Trophoblast cell (in vitro differentiated cells and primary cell): Measurements from ENCODE around the gene TMEM88.

Experiments
- DNase-seq, 2 donors: peaks; one replicate each; pipeline ENCODE4 v3.0.0-alpha.2; 2016
- H2AFZ ChIP-seq: 2 replicates; pipeline ENCODE4 v1.6.1; 2013; ENCODE audit warnings: low read length, moderate library complexity, mild to moderate bottlenecking; ENCODE audit not compliant: insufficient read depth, poor library complexity
- H2AK5ac ChIP-seq: 2 replicates; pipeline ENCODE4 v1.6.1; 2013; ENCODE audit warnings: mild to moderate bottlenecking, low read length
- H2BK120ac ChIP-seq: 2 replicates; pipeline ENCODE4 v1.6.1; 2013; ENCODE audit warnings: low read length, mild to moderate bottlenecking, moderate library complexity; ENCODE audit not compliant: insufficient read depth, poor library complexity
- H2BK12ac ChIP-seq: 2 replicates; pipeline ENCODE4 v1.6.1; 2013; ENCODE audit warnings: mild to moderate bottlenecking, low read length, moderate library complexity
- H2BK5ac ChIP-seq: 2 replicates; pipeline ENCODE4 v1.6.1; 2013; ENCODE audit warnings: low read length, low read depth, moderate library complexity, mild to moderate bottlenecking; ENCODE audit not compliant: poor library complexity
- H3K14ac ChIP-seq: 2 replicates; pipeline ENCODE4 v1.6.1; 2013; ENCODE audit warnings: mild to moderate bottlenecking, low read length
- H3K18ac ChIP-seq: 2 replicates; pipeline ENCODE4 v1.6.1; 2013; ENCODE audit warnings: mild to moderate bottlenecking, low read length
- H3K23ac ChIP-seq: 2 replicates; pipeline ENCODE4 v1.6.1; 2013; ENCODE audit warnings: low read length
- H3K27ac ChIP-seq: 2 replicates; pipeline ENCODE4 v1.5.1; 2013; ENCODE audit warnings: low read depth, mild to moderate bottlenecking, inconsistent platforms, low read length, moderate library complexity
- H3K27me3 ChIP-seq: 2 replicates; pipeline ENCODE4 v1.6.1; 2013; ENCODE audit warnings: inconsistent platforms, mild to moderate bottlenecking, low read length, moderate library complexity; ENCODE audit not compliant: insufficient read depth
- H3K36me3 ChIP-seq, 2 experiments: 1 replicate in 1 of 2; 2 replicates in 1 of 2; pipeline ENCODE4 v1.6.1; 2013; ENCODE audit warnings: low read length in 2 of 2, mild to moderate bottlenecking in 2 of 2, moderate library complexity in 1 of 2; ENCODE audit not compliant: insufficient read depth in 2 of 2, control insufficient read depth in 1 of 2
- H3K4ac ChIP-seq: 2 replicates; pipeline ENCODE4 v1.6.1; 2013; ENCODE audit warnings: low read depth, mild to moderate bottlenecking, low read length, moderate library complexity
- H3K4me1 ChIP-seq, 2 experiments: 1 replicate in 1 of 2; 2 replicates in 1 of 2; pipeline ENCODE4 v1.6.1; 2013; ENCODE audit warnings: low read length in 2 of 2, mild to moderate bottlenecking in 2 of 2, moderate library complexity in 1 of 2; ENCODE audit not compliant: insufficient read depth in 2 of 2, control insufficient read depth in 1 of 2
- H3K4me2 ChIP-seq: 2 replicates; pipeline ENCODE4 v1.6.1; 2013; ENCODE audit warnings: inconsistent platforms, mild to moderate bottlenecking, low read length, moderate library complexity
- H3K4me3 ChIP-seq: 2 replicates; pipeline ENCODE4 v1.5.1; 2013; ENCODE audit warnings: mild to moderate bottlenecking, low read depth, low read length, inconsistent platforms
- H3K79me1 ChIP-seq: one replicate; pipeline ENCODE4 v1.6.1; 2013; ENCODE audit warnings: low read length
- H3K79me2 ChIP-seq: 2 replicates; pipeline ENCODE4 v1.6.1; 2013; ENCODE audit warnings: low read length, mild to moderate bottlenecking; ENCODE audit not compliant: control insufficient read depth, insufficient read depth, poor library complexity
- H3K9ac ChIP-seq: 2 replicates; pipeline ENCODE4 v1.6.1; 2013; ENCODE audit warnings: mild to moderate bottlenecking, low read length
- H3K9me3 ChIP-seq: 2 replicates; pipeline ENCODE4 v1.6.1; 2013; ENCODE audit warnings: low read depth, mild to moderate bottlenecking, control low read depth, inconsistent platforms, low read length; ENCODE audit not compliant: insufficient read depth
- H4K12ac ChIP-seq: 2 replicates; pipeline ENCODE4 v1.6.1; 2013; ENCODE audit warnings: low read depth, mild to moderate bottlenecking, low read length, moderate library complexity
- H4K8ac ChIP-seq: 2 replicates; pipeline ENCODE4 v1.6.1; 2013; ENCODE audit warnings: low read depth, mild to moderate bottlenecking, low read length, moderate library complexity
- H4K91ac ChIP-seq: one replicate; pipeline ENCODE4 v1.6.1; 2013; ENCODE audit warnings: low read depth, mild to moderate bottlenecking, low read length, moderate library complexity
- WGBS: extraction: QIAGEN DNeasy Blood & Tissue Kit; methylation state at CpG from one replicate; pipeline ENCODE4 v1.1.7; 2013; ENCODE audit warnings: missing lambda C conversion rate; ENCODE audit not compliant: insufficient read length, insufficient coverage; ENCODE audit errors: extremely low coverage; 5-methylcytosine and 5-hydroxymethylcytosine counted together

TMEM88 gene

GRCh38 chr17:7822126-7822525, 32.7 kb upstream of the TMEM88 start:
- no peak overlapping the region for H3K4ac ChIP-seq
- H2AK5ac ChIP-seq = no peak overlapping the region
- no peak overlapping the region for H3K18ac ChIP-seq
- H3K79me1 ChIP-seq = no peaks in the 10 kb centered on the region
- H3K23ac ChIP-seq = no peak overlapping the region
- no peaks in the 10 kb centered on the region for H3K36me3 ChIP-seq
- H4K8ac ChIP-seq = no peak overlapping the region
- H3K4me1 ChIP-seq = peaks cover 3 to 9% of the 10 kb centered on the region in 2 experiments
- no peak overlapping the region for H3K9ac ChIP-seq
- no peak overlapping the region for H3K4me3 ChIP-seq
- no peak for DNase-seq
- H3K79me2 ChIP-seq = no peaks in the 10 kb centered on the region
- no peak overlapping the region for H3K27ac ChIP-seq
- no peak overlapping the region for H2AFZ ChIP-seq
- H2BK12ac ChIP-seq = no peak overlapping the region
- H4K12ac ChIP-seq = no peak overlapping the region
- 100% methylated on average over 1 of the region's 14 CpGs for whole genome bisulfite sequencing
- H2BK120ac ChIP-seq = no peak overlapping the region
- H3K9me3 ChIP-seq = peaks cover 4% of the 10 kb centered on the region
- no peak overlapping the region for H3K4me2 ChIP-seq
- no peak overlapping the region for H3K14ac ChIP-seq
- H2BK5ac ChIP-seq = no peak overlapping the region
- H3K27me3 ChIP-seq = no peaks in the 10 kb centered on the region
- H4K91ac ChIP-seq = no peak overlapping the region

- no peak overlapping the region for H2BK12ac ChIP-seq
- H3K79me2 ChIP-seq = no peaks in the 10 kb centered on the region
Observed at GRCh38 chr17:7823581-7824001, 31.3 kb upstream of the TMEM88 start.

GRCh38 chr17:7824021-7824924, 30.6 kb upstream of the TMEM88 start:
- Histone ChIP-seq H3K23ac (no peak overlapping the region), H2BK5ac (no peak overlapping the region), H2AK5ac (peak overlapping the region; percentile 19), H2AFZ (no peak overlapping the region), H2BK12ac (no peak overlapping the region), H3K4me2 (no peak overlapping the region), H3K4me3 (no peak overlapping the region), H3K18ac (no peak overlapping the region), H3K79me2 (no peaks in the 10 kb centered on the region), H3K4me1 (peaks cover 3 to 9% of the 10 kb centered on the region in 2 experiments), H3K79me1 (no peaks in the 10 kb centered on the region), H3K9ac (no peak overlapping the region), H3K4ac (no peak overlapping the region), H4K8ac (no peak overlapping the region), H3K14ac (no peak overlapping the region), H3K36me3 (no peaks in the 10 kb centered on the region), H2BK120ac (peak overlapping the region; percentile 8), H4K12ac (no peak overlapping the region), H3K9me3 (no peaks in the 10 kb centered on the region), H3K27ac (no peak overlapping the region), H4K91ac (no peak overlapping the region), H3K27me3 (no peaks in the 10 kb centered on the region)
- DNase-seq = no peak
- no CpG with 5 or more reads among the region's 9 CpGs for WGBS

More at GRCh38 chr17:7823581-7824001, 31.3 kb upstream of the TMEM88 start:
- H3K14ac ChIP-seq = no peak overlapping the region
- no peak overlapping the region for H4K8ac ChIP-seq
- no CpG with 5 or more reads among the region's 20 CpGs for WGBS
- H3K4me3 ChIP-seq = no peak overlapping the region
- H3K27ac ChIP-seq = no peak overlapping the region
- H2AK5ac ChIP-seq = no peak overlapping the region
- no peak overlapping the region for H3K9ac ChIP-seq
- H2AFZ ChIP-seq = no peak overlapping the region
- peaks cover 3 to 9% of the 10 kb centered on the region in 2 experiments for H3K4me1 ChIP-seq
- no peaks in the 10 kb centered on the region for H3K27me3 ChIP-seq
- DNase-seq = no peak
- H3K4me2 ChIP-seq = no peak overlapping the region
- no peak overlapping the region for H3K23ac ChIP-seq
- no peak overlapping the region for H4K91ac ChIP-seq
- peak overlapping the region; percentile 8 for H2BK120ac ChIP-seq
- no peaks in the 10 kb centered on the region for H3K79me1 ChIP-seq
- H3K18ac ChIP-seq = no peak overlapping the region
- H4K12ac ChIP-seq = no peak overlapping the region
- peaks cover 4% of the 10 kb centered on the region for H3K9me3 ChIP-seq
- no peak overlapping the region for H3K4ac ChIP-seq
- H2BK5ac ChIP-seq = no peak overlapping the region
- no peaks in the 10 kb centered on the region for H3K36me3 ChIP-seq

- Histone ChIP-seq H3K79me2 (no peaks in the 10 kb centered on the region), H3K27ac (no peak overlapping the region), H4K91ac (no peak overlapping the region), H3K4ac (no peak overlapping the region), H2AK5ac (no peak overlapping the region), H3K18ac (no peak overlapping the region), H3K4me3 (no peak overlapping the region), H3K9me3 (no peaks in the 10 kb centered on the region), H4K8ac (no peak overlapping the region), H3K23ac (no peak overlapping the region), H3K14ac (no peak overlapping the region), H3K4me2 (no peak overlapping the region), H3K9ac (no peak overlapping the region), H2BK5ac (no peak overlapping the region), H4K12ac (no peak overlapping the region), H3K4me1 (peaks cover 3 to 9% of the 10 kb centered on the region in 2 experiments), H3K27me3 (no peaks in the 10 kb centered on the region), H3K79me1 (no peaks in the 10 kb centered on the region), H2BK120ac (no peak overlapping the region), H2BK12ac (no peak overlapping the region), H2AFZ (no peak overlapping the region), H3K36me3 (no peaks in the 10 kb centered on the region)
- DNase-seq = no peak
- WGBS = no CpG with 5 or more reads among the region's 12 CpGs
Observed at GRCh38 chr17:7825206-7825990, 29.5 kb upstream of the TMEM88 start.
